H1 (cell line): ENCODE results near the gene STRN4. TPM values are rescaled to one million over a fixed set of nuclear protein-coding genes. Genes with fewer than 3 reads are reported as not detected.

ENCODE experiments used
- EZH2 ChIP-seq: fragments of 200-600 bp; sonication (generic); IDR thresholded peaks from 2 replicates; pipeline ENCODE4 v1.7.1; 2012; ENCODE audit warnings: low read depth, mild to moderate bottlenecking, moderate library complexity, low read length, inconsistent platforms; ENCODE audit not compliant: severe bottlenecking
- KDM1A ChIP-seq: fragments of 200-600, 300-600 bp; sonication (generic); IDR thresholded peaks from 2 replicates; pipeline ENCODE4 v1.7.1; 2016; ENCODE audit warnings: mild to moderate bottlenecking, low read length, borderline replicate concordance
- KDM4A ChIP-seq: IDR thresholded peaks from one replicate; pipeline ENCODE4 v1.7.1; 2012; ENCODE audit warnings: low read depth, mild to moderate bottlenecking, moderate library complexity, low read length, inconsistent platforms; ENCODE audit not compliant: severe bottlenecking
- RXRA ChIP-seq: IDR thresholded peaks from 2 replicates; pipeline ENCODE4 v1.6.1; 2011; ENCODE audit warnings: low read depth, mild to moderate bottlenecking, low read length, moderate library complexity; ENCODE audit not compliant: insufficient read depth
- SRF ChIP-seq: IDR thresholded peaks from 2 replicates; pipeline ENCODE4 v1.6.1; 2011; ENCODE audit warnings: mild to moderate bottlenecking, low read depth, low read length, moderate library complexity
- ZNF274 ChIP-seq: IDR thresholded peaks from 2 replicates; pipeline ENCODE4 v1.7.0; 2012; ENCODE audit warnings: low read length, borderline replicate concordance; ENCODE audit errors: extremely low read depth
- polyA plus RNA-seq, 7 experiments: library from polyadenylated mRNA; depleted of rRNA in 3 of 7; stranded (reverse) in 5 of 7; unstranded in 2 of 7; fragments of >200 nt in 5 of 7; fragments of 200-250 nt in 2 of 7; gene quantifications; 1 replicate in 5 of 7; 2 replicates in 1 of 7; 4 replicates in 1 of 7; pipeline versions ENCODE4 v1.2.1 to v1.2.3, GENCODE V29; 2011 to 2013; ENCODE audit warnings: missing spikeins in 2 of 7, mixed read lengths in 2 of 7
- total RNA-seq: library from RNA; stranded (reverse); fragmentation: NEBNext Ultra II Directional; extraction: Animal tissue kit (Norgen Biotek cat#: 25700); gene quantifications from 2 replicates; pipeline ENCODE4 v1.2.1, GENCODE V29; 2021

The STRN4 gene
- total and polyA plus RNA-seq, 2 of the 8 experiments (the other 6 are each of a cell fraction or from before 2014, with no cell fraction given): 120 to 187 TPM

DNA sequence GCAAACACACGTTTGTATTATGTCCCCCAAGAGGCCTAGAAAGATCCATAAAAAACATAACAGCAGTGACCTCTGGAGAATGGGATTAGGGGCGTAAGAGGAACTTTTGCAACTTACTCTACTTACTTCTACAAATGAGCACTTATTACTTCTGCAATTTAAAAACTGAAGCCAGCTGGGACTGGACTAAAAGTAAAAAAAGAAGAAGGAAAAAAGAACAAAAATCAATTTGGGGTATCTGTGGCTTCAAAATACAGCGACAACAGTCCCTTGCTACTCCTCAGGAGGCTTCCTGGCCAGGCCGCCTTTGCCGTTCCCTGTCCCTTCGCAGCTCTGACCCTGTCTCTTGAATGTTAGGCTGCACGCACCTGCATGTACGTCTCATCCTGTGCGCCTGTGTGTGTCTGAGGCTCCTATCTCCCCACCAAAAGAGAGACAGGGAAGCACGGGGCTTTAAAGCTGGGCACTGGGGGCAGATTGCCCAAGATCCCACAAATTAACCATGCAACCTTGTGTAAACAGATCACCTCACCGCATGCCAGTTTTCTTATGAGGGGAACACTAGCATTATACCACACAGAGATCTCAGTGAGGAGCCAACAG lies 12.5 kb downstream of the STRN4 start (continued):
- TF ChIP-seq RXRA (no peak), KDM1A (no peak), ZNF274 (no peak), SRF (no peak), EZH2 (no peak), KDM4A (no peak)
